Urinary bladder (tissue), 4 donors: ENCODE measurements around the gene DCAKD. TPM values are rescaled to one million over a fixed set of nuclear protein-coding genes. Genes with fewer than 3 reads are reported as not detected.

Experiments
- DNase-seq: peaks from one replicate; pipeline ENCODE4 v3.0.0-alpha.2; 2015; ENCODE audit errors: extremely low spot score
- H3K27ac ChIP-seq: one replicate; pipeline ENCODE4 v1.5.1; 2013; ENCODE audit warnings: low read depth, mild to moderate bottlenecking, moderate library complexity
- H3K36me3 ChIP-seq: one replicate; pipeline ENCODE4 v1.6.1; 2013; ENCODE audit warnings: mild to moderate bottlenecking, moderate library complexity; ENCODE audit not compliant: insufficient read depth
- H3K4me1 ChIP-seq: one replicate; pipeline ENCODE4 v1.6.1; 2013; ENCODE audit warnings: mild to moderate bottlenecking, moderate library complexity; ENCODE audit not compliant: insufficient read depth
- H3K4me3 ChIP-seq: one replicate; pipeline ENCODE4 v1.5.1; 2013; ENCODE audit warnings: low read depth, low read length
- WGBS: extraction: QIAGEN DNeasy Blood & Tissue Kit; methylation state at CpG from one replicate; pipeline ENCODE4 v1.1.7; 2013; 5-methylcytosine and 5-hydroxymethylcytosine counted together
- polyA plus RNA-seq: library from polyadenylated mRNA; stranded (reverse); fragments of 200-250 nt; gene quantifications from one replicate; pipeline ENCODE4 v1.2.3, GENCODE V29; 2013
- total RNA-seq: library from RNA; depleted of rRNA; stranded (reverse); fragments of >200 nt; gene quantifications from one replicate; pipeline ENCODE4 v1.2.3, GENCODE V29; 2014
- donor health status: healthy with polysubstance abuse.
- donor health status: healthy.

DCAKD gene, protein sequence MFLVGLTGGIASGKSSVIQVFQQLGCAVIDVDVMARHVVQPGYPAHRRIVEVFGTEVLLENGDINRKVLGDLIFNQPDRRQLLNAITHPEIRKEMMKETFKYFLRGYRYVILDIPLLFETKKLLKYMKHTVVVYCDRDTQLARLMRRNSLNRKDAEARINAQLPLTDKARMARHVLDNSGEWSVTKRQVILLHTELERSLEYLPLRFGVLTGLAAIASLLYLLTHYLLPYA
- total RNA-seq, result 26.5 TPM
- polyA plus RNA-seq, result 39.4 TPM

- Histone ChIP-seq H3K4me1 (peaks cover 2% of the 10 kb centered on the region), H3K4me3 (peak within 1 kb of the TSS; percentile 43), H3K27ac (peak within 1 kb of the TSS; percentile 92), H3K36me3 (no peaks in the 10 kb centered on the region)
- WGBS, result under 1% methylated on average over 56 of the region's 56 CpGs
- peak; percentile 80 for DNase-seq
Measured at GRCh38 chr17:45051060-45051719, at the start of gene DCAKD. Gene DCAKD (minus strand): TSS chr17:45051632. CDS start chr17:45034885, 16,747 bp downstream.

DNA sequence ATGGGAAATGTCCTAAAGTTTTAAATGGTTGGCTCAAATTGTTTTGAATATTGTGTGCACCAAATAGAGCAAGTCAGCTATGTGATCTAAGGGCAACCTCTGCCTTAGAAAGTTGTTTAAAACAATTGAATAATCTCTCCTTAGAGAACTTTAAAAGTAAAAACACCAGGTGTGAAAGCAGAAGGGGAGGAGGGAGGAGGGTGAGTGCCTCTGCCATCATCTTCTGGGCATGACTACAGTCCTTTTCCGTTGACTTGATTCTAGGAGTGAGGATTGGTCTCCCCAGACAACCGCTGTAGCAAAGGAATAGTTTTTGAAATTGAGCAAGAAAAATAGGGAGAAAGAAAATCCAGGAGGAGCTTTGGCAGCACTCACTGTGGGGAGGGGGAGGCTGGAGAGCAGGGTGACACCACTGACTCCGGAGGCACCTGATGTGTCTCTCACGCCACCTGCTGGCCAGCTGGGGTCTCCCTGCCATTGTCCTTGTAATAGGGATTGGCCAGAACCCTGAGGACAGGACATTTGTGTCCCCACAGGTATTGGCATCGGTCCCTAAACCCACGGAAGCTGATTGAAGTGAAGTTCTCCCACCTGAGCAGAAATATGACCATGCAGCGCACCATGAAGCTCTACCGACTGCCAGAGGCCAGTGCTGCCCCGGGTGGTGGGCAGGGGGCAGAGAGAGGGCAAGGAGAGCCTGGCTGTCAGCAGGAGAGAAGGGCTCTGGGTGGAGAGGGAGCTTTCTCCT lies 47.6 kb upstream of the DCAKD start:
- peaks cover 11% of the 10 kb centered on the region for H3K36me3 ChIP-seq
- no peak overlapping the region for H3K27ac ChIP-seq
- H3K4me1 ChIP-seq, result no peaks in the 10 kb centered on the region
- no peak overlapping the region for H3K4me3 ChIP-seq
- DNase-seq, result peak; percentile 35
- WGBS, result 50% methylated on average over 9 of the region's 9 CpGs

DNA sequence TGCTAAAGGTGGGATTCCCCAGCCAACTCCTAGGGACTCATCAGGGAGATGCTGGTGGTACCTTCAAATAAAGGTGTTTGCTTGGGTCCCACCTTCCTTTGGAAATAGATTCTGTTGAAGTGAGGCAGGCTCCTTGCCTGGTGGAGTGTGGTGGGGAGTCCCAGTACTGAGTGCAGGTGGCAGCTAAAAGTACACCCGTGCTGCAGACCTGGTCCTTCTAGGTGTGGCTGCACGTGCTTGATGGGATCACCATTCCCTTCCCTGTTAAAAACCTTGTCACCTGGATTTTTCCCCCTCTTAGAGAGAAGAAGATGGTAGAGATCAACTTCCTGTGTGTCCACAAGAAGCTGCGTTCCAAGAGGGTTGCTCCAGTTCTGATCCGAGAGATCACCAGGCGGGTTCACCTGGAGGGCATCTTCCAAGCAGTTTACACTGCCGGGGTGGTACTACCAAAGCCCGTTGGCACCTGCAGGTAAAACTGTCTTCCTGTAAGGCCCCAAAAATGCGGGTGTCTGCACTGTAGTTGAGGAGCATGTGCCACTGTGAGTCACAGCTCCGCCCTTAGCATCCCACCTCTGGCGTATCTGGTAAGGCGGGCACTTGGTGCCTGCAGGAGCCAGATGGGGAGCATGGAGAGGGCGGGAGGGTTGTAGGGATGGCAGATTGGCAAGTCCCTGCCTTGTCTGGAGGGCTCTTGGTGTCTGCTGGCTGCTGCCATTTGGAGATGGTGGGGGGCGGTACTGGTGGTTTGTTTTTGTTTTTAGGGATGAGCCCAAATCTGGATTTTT lies 46.8 kb upstream of the DCAKD start:
- no peak overlapping the region for H3K4me3 ChIP-seq
- DNase-seq, result no peak
- 87% methylated on average over 13 of the region's 13 CpGs for WGBS
- no peaks in the 10 kb centered on the region for H3K4me1 ChIP-seq
- peaks cover 7% of the 10 kb centered on the region for H3K36me3 ChIP-seq
- H3K27ac ChIP-seq, result peak overlapping the region; percentile 33

DNA sequence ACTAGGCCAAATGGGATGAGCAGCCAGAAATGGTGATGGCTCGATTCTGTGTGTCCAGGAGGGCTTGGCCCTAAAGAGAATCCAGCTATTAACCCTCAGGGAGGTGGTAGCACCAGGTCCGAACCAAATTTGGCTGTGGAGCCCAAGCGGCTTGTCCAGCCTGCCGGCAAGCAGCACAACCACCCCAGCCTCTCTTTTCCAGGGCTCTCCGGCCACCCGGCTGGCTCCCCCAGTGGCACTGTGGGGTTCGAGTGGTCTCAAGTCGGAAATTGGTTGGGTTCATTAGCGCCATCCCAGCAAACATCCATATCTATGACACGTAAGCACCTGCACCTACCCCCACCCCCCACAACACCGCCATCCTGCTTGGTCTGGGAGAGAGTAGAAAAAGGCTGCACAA lies 45.5 kb upstream of the DCAKD start:
- Histone ChIP-seq H3K4me1 (no peaks in the 10 kb centered on the region), H3K4me3 (no peak overlapping the region), H3K27ac (no peak overlapping the region), H3K36me3 (peaks cover 6% of the 10 kb centered on the region)
- DNase-seq, result no peak
- WGBS, result 95% methylated on average over 11 of the region's 11 CpGs

DNA sequence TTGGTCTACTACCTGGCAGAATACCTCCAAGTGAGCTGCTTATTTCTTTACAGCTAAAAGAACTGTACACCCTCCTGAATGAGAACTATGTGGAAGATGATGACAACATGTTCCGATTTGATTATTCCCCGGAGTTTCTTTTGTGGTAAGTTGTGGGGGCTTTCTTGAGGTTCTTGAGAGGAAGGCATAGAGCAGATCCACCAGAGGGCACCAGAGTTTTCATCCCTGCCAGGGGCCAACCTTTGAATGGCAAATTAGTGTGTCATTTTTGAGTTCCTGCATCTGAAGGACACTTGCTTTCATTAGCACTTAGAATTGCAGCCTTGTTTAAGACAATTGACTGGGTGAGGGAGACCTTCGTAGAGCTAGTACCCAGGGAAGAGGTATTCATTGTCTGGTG lies 44.7 kb upstream of the DCAKD start:
- DNase-seq, result no peak
- Histone ChIP-seq H3K36me3 (peaks cover 6% of the 10 kb centered on the region), H3K4me1 (no peaks in the 10 kb centered on the region), H3K27ac (no peak overlapping the region), H3K4me3 (no peak overlapping the region)
- 81% methylated on average over 3 of the region's 3 CpGs for WGBS

DNA sequence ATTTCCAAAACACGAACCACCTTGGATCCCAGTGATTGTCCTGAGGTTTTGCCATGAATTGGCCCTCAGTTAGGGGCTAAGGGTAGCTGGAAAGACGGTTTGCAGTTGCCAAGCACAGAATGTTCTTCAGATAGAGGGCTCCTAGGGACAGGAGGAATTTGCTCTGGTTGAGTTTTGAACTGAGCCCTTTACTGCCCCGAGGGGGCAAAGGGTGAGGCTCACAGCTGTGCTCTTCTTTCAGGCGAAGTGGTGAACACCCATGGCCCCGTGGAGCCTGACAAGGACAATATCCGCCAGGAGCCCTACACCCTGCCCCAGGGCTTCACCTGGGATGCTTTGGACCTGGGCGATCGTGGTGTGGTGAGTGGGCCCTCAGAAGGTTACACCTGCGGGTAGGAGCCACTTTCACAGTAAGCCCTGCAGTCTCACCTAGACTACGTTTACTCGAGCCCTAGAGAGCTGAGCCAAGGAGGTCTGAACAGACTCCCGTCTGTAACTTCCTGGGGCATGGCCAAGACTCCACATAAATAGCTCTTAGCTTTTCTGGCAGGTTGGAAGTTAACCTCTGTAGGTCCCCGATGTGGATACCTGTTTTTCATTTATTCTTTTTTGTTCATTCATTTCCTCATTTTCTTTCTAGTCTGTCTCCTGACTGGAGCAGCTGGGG lies 42.1 kb upstream of the DCAKD start:
- 50% methylated on average over 13 of the region's 13 CpGs for WGBS
- no peak overlapping the region for H3K4me3 ChIP-seq
- peaks cover 6% of the 10 kb centered on the region for H3K36me3 ChIP-seq
- H3K4me1 ChIP-seq, result no peaks in the 10 kb centered on the region
- peak overlapping the region; percentile 81 for H3K27ac ChIP-seq
- no peak for DNase-seq

- H3K4me3 ChIP-seq, result no peak overlapping the region
- DNase-seq, result peak; percentile 15
- peaks cover 6% of the 10 kb centered on the region for H3K36me3 ChIP-seq
- peak overlapping the region; percentile 81 for H3K27ac ChIP-seq
- 22% methylated on average over 6 of the region's 6 CpGs for WGBS
- H3K4me1 ChIP-seq, result no peaks in the 10 kb centered on the region
Measured at GRCh38 chr17:45092911-45093430, 41.5 kb upstream of the DCAKD start.

- peaks cover 7% of the 10 kb centered on the region for H3K36me3 ChIP-seq
- no peak for DNase-seq
- WGBS, result 88% methylated on average over 11 of the region's 11 CpGs
- no peak overlapping the region for H3K4me3 ChIP-seq
- peak overlapping the region; percentile 42 for H3K27ac ChIP-seq
- H3K4me1 ChIP-seq, result no peaks in the 10 kb centered on the region
Measured at GRCh38 chr17:45091778-45092425, 40.5 kb upstream of the DCAKD start.

GRCh38 chr17:45090711-45091110 lies 39.3 kb upstream of the DCAKD start:
- no peak overlapping the region for H3K27ac ChIP-seq
- 84% methylated on average over 3 of the region's 3 CpGs for WGBS
- peaks cover 7% of the 10 kb centered on the region for H3K36me3 ChIP-seq
- H3K4me1 ChIP-seq, result no peaks in the 10 kb centered on the region
- no peak overlapping the region for H3K4me3 ChIP-seq
- DNase-seq, result no peak

DNA sequence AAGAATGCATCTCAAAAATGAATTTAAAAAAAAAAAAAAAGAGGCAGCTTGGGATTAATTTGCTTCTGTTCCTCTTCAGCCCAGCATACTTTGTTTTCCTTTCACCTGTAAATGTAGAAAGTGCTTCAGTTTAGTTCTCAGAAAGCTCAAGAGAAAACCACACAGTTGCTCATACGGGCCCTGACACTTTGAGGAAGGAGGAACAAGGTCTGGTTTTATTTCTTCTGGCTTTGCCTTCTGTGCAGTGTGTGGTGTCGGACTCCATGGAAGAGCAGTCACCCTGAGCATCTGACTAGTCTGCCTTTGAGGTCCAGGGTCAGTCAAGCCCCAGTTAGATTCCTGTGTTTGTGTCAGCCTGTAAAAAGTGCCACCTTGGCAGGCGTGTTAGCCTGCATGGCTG lies 37.3 kb upstream of the DCAKD start:
- Histone ChIP-seq H3K4me3 (no peak overlapping the region), H3K36me3 (peaks cover 9% of the 10 kb centered on the region), H3K4me1 (no peaks in the 10 kb centered on the region), H3K27ac (no peak overlapping the region)
- 90% methylated on average over 3 of the region's 3 CpGs for WGBS
- DNase-seq, result no peak

GRCh38 chr17:45087978-45088377 lies 36.5 kb upstream of the DCAKD start:
- no peak overlapping the region for H3K4me3 ChIP-seq
- no peak overlapping the region for H3K27ac ChIP-seq
- peaks cover 9% of the 10 kb centered on the region for H3K36me3 ChIP-seq
- H3K4me1 ChIP-seq, result no peaks in the 10 kb centered on the region
- no peak for DNase-seq
- 91% methylated on average over 5 of the region's 5 CpGs for WGBS

- DNase-seq, result no peak
- Histone ChIP-seq H3K27ac (no peak overlapping the region), H3K36me3 (peaks cover 10% of the 10 kb centered on the region), H3K4me1 (no peaks in the 10 kb centered on the region), H3K4me3 (no peak overlapping the region)
- 79% methylated on average over 3 of the region's 3 CpGs for WGBS
Measured at GRCh38 chr17:45087504-45087975, 36.1 kb upstream of the DCAKD start.
